Hepatocyte (in vitro differentiated cells): ENCODE data around the gene CC2D1A. TPM values are rescaled to one million over a fixed set of nuclear protein-coding genes. Genes with fewer than 3 reads are reported as not detected.

Source experiments
- DNase-seq: peaks from one replicate; pipeline ENCODE4 v3.0.0-alpha.2; 2016; ENCODE audit warnings: low spot score
- H2AFZ ChIP-seq: fragments of 200-600 bp; sonication (generic); 2 replicates; pipeline ENCODE4 v1.6.0; 2016; ENCODE audit warnings: antibody characterized with exemption, mild to moderate bottlenecking
- H3K27ac ChIP-seq: fragments of 200-600 bp; sonication (generic); 2 replicates; pipeline ENCODE4 v1.5.1; 2016; ENCODE audit warnings: mild to moderate bottlenecking
- H3K27me3 ChIP-seq: fragments of 200-600 bp; sonication (generic); 2 replicates; pipeline ENCODE4 v1.6.1; 2016
- H3K36me3 ChIP-seq: fragments of 200-600 bp; sonication (generic); replicated peaks from 2 replicates; pipeline ENCODE4 v1.5.1; 2016; ENCODE audit warnings: low read depth; ENCODE audit not compliant: insufficient read depth
- H3K4me1 ChIP-seq: fragments of 200-600 bp; sonication (generic); 2 replicates; pipeline ENCODE4 v1.5.1; 2016; ENCODE audit warnings: mild to moderate bottlenecking, moderate library complexity; ENCODE audit not compliant: insufficient read depth
- H3K4me2 ChIP-seq: fragments of 200-600 bp; sonication (generic); 2 replicates; pipeline ENCODE4 v1.6.0; 2016
- H3K4me3 ChIP-seq: fragments of 200-600 bp; sonication (generic); 2 replicates; pipeline ENCODE4 v1.5.1; 2016; ENCODE audit warnings: mild to moderate bottlenecking
- H3K79me2 ChIP-seq: fragments of 200-600 bp; sonication (generic); 2 replicates; pipeline ENCODE4 v1.6.0; 2017; ENCODE audit warnings: mild to moderate bottlenecking
- H3K9me2 ChIP-seq: fragments of 200-600 bp; sonication (generic); replicated peaks from 2 replicates; pipeline ENCODE4 v1.6.0; 2017; ENCODE audit warnings: mild to moderate bottlenecking; ENCODE audit not compliant: insufficient read depth
- H3K9me3 ChIP-seq: fragments of 200-600 bp; sonication (generic); 2 replicates; pipeline ENCODE4 v1.5.1; 2016; ENCODE audit warnings: low read depth, mild to moderate bottlenecking
- H4K20me1 ChIP-seq: fragments of 200-600 bp; sonication (generic); 2 replicates; pipeline ENCODE4 v1.6.0; 2016; ENCODE audit warnings: mild to moderate bottlenecking; ENCODE audit not compliant: insufficient read depth, poor library complexity, severe bottlenecking
- EZH2 ChIP-seq: fragments of 200-600 bp; sonication (generic); IDR thresholded peaks from 2 replicates; pipeline ENCODE4 v1.6.1; 2016; ENCODE audit warnings: antibody characterized with exemption, mild to moderate bottlenecking, borderline replicate concordance
- EZH2phosphoT487 ChIP-seq: fragments of 200-600 bp; sonication (generic); IDR thresholded peaks from one replicate; pipeline ENCODE4 v1.6.1; 2018; ENCODE audit warnings: antibody characterized with exemption, mild to moderate bottlenecking, low read depth, moderate library complexity; ENCODE audit not compliant: unreplicated experiment, severe bottlenecking
- WGBS: methylation state at CpG from one replicate; pipeline ENCODE4 v1.1.6; 2016; ENCODE audit warnings: low lambda C conversion rate; ENCODE audit errors: missing lambda C conversion rate; 5-methylcytosine and 5-hydroxymethylcytosine counted together
- polyA plus RNA-seq: library from polyadenylated mRNA; unstranded; fragments of >200 nt; fragmentation: Nextera tagmentation; extraction: Ambion mirVana; gene quantifications from 2 replicates; pipeline ENCODE4 v1.2.1, GENCODE V29; 2016
- total RNA-seq: library from RNA; depleted of rRNA; stranded (reverse); fragments of >200 nt; gene quantifications from 2 replicates; pipeline ENCODE4 v1.2.3, GENCODE V29; 2014
- TF ChIP-seq, protein P1 (sequence below): fragments of 200-600 bp; sonication (generic); IDR thresholded peaks from 2 replicates; pipeline ENCODE4 v1.5.1; 2016; ENCODE audit warnings: antibody characterized with exemption, mild to moderate bottlenecking; ENCODE audit not compliant: poor library complexity

Gene CC2D1A
- total and polyA plus RNA-seq, 2 experiments from 2014 or later, result 20.8 to 43.3 TPM

DNA sequence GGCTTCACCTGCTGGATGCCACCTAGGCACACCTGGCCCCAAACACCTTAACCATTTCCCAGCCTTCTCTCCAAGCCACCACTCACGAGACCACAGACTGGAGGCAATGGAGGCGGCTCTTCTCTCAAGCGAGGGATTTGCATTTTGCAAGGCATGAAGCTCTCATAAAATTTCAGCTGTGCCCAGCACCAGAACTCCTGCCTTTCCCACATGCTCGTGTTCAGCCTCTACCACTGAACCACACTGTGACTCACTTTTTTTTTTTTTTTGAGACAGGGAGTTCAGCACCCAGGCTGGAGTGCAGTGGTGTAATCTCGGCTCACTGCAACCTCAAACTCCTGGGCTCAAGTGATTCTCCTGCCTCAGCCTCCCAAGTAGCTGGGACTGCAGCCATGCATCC, 18.5 kb upstream of the CC2D1A start:
- Histone ChIP-seq H3K4me3 (no peak overlapping the region), H3K4me1 (no peaks in the 10 kb centered on the region), H3K9me3 (no peaks in the 10 kb centered on the region), H3K79me2 (no peaks in the 10 kb centered on the region), H3K4me2 (no peak overlapping the region), H3K27ac (no peak overlapping the region), H3K36me3 (no peaks in the 10 kb centered on the region), H3K27me3 (no peaks in the 10 kb centered on the region), H4K20me1 (no peaks in the 10 kb centered on the region), H3K9me2 (no peaks in the 10 kb centered on the region), H2AFZ (no peak overlapping the region)
- TF ChIP-seq EZH2, result no peak
- TF ChIP-seq, protein P1, sequence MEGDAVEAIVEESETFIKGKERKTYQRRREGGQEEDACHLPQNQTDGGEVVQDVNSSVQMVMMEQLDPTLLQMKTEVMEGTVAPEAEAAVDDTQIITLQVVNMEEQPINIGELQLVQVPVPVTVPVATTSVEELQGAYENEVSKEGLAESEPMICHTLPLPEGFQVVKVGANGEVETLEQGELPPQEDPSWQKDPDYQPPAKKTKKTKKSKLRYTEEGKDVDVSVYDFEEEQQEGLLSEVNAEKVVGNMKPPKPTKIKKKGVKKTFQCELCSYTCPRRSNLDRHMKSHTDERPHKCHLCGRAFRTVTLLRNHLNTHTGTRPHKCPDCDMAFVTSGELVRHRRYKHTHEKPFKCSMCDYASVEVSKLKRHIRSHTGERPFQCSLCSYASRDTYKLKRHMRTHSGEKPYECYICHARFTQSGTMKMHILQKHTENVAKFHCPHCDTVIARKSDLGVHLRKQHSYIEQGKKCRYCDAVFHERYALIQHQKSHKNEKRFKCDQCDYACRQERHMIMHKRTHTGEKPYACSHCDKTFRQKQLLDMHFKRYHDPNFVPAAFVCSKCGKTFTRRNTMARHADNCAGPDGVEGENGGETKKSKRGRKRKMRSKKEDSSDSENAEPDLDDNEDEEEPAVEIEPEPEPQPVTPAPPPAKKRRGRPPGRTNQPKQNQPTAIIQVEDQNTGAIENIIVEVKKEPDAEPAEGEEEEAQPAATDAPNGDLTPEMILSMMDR, result no peak
- TF ChIP-seq EZH2phosphoT487, result no peak
- WGBS, result 74% methylated on average over 5 of the region's 5 CpGs
- no peak for DNase-seq

DNA sequence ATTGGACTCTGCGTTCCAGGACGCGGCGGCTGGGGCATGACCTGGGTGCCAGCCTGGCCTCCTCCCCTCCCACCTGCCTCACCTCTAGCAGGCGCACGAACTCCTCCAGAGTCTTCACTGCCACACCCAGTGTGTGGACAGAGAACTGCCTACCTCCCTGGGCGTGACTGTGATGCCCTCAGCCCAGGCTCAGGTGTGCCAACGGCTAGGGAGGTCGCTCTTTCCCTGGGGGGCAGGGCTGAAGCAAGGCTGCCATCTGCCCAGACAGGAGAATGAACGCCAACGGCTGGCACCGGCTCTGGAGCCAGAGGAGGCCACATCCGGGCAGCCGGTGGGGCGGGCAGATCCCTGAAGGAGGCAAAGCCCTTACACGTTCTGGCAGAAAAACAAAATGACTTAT, 17.7 kb upstream of the CC2D1A start:
- no peaks in the 10 kb centered on the region for H3K27me3 ChIP-seq
- DNase-seq, result no peak
- 96% methylated on average over 16 of the region's 16 CpGs for WGBS
- no peak overlapping the region for H3K27ac ChIP-seq
- H4K20me1 ChIP-seq, result no peaks in the 10 kb centered on the region
- H2AFZ ChIP-seq, result no peak overlapping the region
- no peak overlapping the region for H3K4me2 ChIP-seq
- no peaks in the 10 kb centered on the region for H3K9me3 ChIP-seq
- no peak overlapping the region for H3K4me3 ChIP-seq
- TF ChIP-seq, protein P1, result no peak
- no peak for TF ChIP-seq EZH2
- TF ChIP-seq EZH2phosphoT487, result no peak
- H3K9me2 ChIP-seq, result no peaks in the 10 kb centered on the region
- H3K4me1 ChIP-seq, result no peaks in the 10 kb centered on the region
- H3K36me3 ChIP-seq, result no peaks in the 10 kb centered on the region
- no peaks in the 10 kb centered on the region for H3K79me2 ChIP-seq

DNA sequence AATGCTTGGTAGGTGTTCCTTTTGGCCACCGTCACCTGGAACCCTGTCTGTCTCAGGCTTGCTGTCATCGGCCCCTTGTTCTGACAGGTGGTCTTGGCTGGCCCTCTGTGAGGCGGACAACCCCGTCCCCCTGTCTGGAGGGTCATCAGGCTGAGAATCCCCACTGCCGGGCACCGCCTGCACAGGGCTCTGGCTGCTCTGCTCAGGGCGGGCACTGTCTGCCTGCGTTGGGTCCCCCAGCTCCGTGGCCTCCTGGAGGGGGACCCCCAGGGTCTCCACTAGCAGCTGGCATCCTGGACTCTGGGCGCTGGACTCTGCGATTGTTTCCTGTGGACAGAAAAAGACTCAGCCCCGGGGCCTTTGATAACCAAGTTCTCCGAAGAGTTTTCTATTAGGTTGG, 15.9 kb upstream of the CC2D1A start:
- Histone ChIP-seq H3K79me2 (no peaks in the 10 kb centered on the region), H4K20me1 (no peaks in the 10 kb centered on the region), H3K9me3 (no peaks in the 10 kb centered on the region), H3K4me1 (no peaks in the 10 kb centered on the region), H3K27me3 (no peaks in the 10 kb centered on the region), H3K27ac (no peak overlapping the region), H3K36me3 (no peaks in the 10 kb centered on the region), H3K9me2 (no peaks in the 10 kb centered on the region), H3K4me2 (no peak overlapping the region), H2AFZ (no peak overlapping the region), H3K4me3 (no peak overlapping the region)
- no peak for DNase-seq
- TF ChIP-seq EZH2, result no peak
- TF ChIP-seq EZH2phosphoT487, result no peak
- 97% methylated on average over 12 of the region's 13 CpGs for WGBS

DNA sequence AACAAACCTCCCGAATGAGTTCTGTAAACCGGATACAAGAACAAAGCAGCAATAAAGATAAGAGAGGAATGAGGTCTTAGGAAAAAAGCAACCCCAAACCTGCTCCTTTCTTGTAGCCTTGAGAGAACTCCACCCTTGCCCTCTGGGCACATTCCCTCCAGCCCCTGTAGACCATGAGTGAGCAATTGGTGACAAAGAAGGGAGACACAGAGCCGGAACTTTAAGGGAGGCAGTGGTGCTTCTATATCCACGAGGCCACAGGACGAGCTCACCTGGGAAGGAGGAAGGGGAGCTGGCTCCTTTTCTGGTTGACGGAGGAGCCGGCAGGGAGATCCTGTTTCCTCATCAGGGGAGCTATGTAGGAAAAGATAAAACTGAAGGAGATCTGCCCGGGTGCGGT, 13.1 kb upstream of the CC2D1A start:
- 62% methylated on average over 9 of the region's 9 CpGs for WGBS
- H3K27ac ChIP-seq, result peak overlapping the region; percentile 12

More for the DNA sequence above, 13.1 kb upstream of the CC2D1A start:
- H3K36me3 ChIP-seq, result no peaks in the 10 kb centered on the region
- no peak overlapping the region for H2AFZ ChIP-seq
- no peaks in the 10 kb centered on the region for H3K79me2 ChIP-seq
- TF ChIP-seq EZH2 (no peak), EZH2phosphoT487 (no peak)
- TF ChIP-seq, protein P1, result no peak
- H3K27me3 ChIP-seq, result no peaks in the 10 kb centered on the region
- no peaks in the 10 kb centered on the region for H4K20me1 ChIP-seq
- no peak overlapping the region for H3K4me2 ChIP-seq
- H3K4me1 ChIP-seq, result no peaks in the 10 kb centered on the region
- no peak for DNase-seq
- H3K9me3 ChIP-seq, result no peaks in the 10 kb centered on the region
- no peaks in the 10 kb centered on the region for H3K9me2 ChIP-seq
- no peak overlapping the region for H3K4me3 ChIP-seq
